Measurements from ENCODE around the gene ZBED2. TPM values are rescaled to one million over a fixed set of nuclear protein-coding genes. Genes with fewer than 3 reads are reported as not detected.

Gene ZBED2
- total and polyA plus RNA-seq, 11 donors, result 0.12 to 0.93 (median 0.56) TPM; not detected in 8

- no peak overlapping the region for H3K27ac ChIP-seq
- no peak for TF ChIP-seq CTCF (IDR thresholded peaks at IDR 0.05)
- TF ChIP-seq POLR2A (IDR thresholded peaks at IDR 0.05), result no peak
- intact Hi-C loops (cut with DNase I), result no loop called here
- no peak overlapping the region for H3K4me3 ChIP-seq
- peaks cover 0 to 25% (median 3%) of the 10 kb centered on the region in 12 donors for H3K9me3 ChIP-seq
- no peaks in the 10 kb centered on the region for H3K36me3 ChIP-seq
- no peaks in the 10 kb centered on the region for H3K27me3 ChIP-seq
- DNase-seq (no peak), ATAC-seq (no peak)
- WGBS, 4 donors, result 61 to 79% (median 70%) methylated on average over 2 of the region's 2 CpGs
- H3K4me1 ChIP-seq, result no peaks in the 10 kb centered on the region
Measured at GRCh38 chr3:111627092-111627491, 31.9 kb upstream of the ZBED2 start.

GRCh38 chr3:111621535-111621934, 26.4 kb upstream of the ZBED2 start:
- H3K9me3 ChIP-seq, result no peaks in the 10 kb centered on the region

GRCh38 chr3:111619833-111620232, 24.7 kb upstream of the ZBED2 start:
- WGBS, 4 donors, result 76 to 82% (median 77%) methylated on average over 3 of the region's 3 CpGs
- Histone ChIP-seq H3K4me3 (no peak overlapping the region), H3K4me1 (peaks cover 0 to 8% (median 0%) of the 10 kb centered on the region in 12 donors), H3K9me3 (no peaks in the 10 kb centered on the region), H3K27me3 (no peaks in the 10 kb centered on the region), H3K27ac (no peak overlapping the region), H3K36me3 (no peaks in the 10 kb centered on the region)
- intact Hi-C loops (cut with DNase I), result no loop called here
- ATAC-seq (no peak), DNase-seq (no peak)
- TF ChIP-seq CTCF (IDR thresholded peaks at IDR 0.05) (no peak), POLR2A (IDR thresholded peaks at IDR 0.05) (no peak)

More at GRCh38 chr3:111621535-111621934, 26.4 kb upstream of the ZBED2 start:
- TF ChIP-seq CTCF (IDR thresholded peaks at IDR 0.05) (peak in 5 of 12 donors; percentile 9 to 19 (median 14)), POLR2A (IDR thresholded peaks at IDR 0.05) (no peak)
- Histone ChIP-seq H3K4me3 (no peak overlapping the region), H3K4me1 (no peaks in the 10 kb centered on the region), H3K27me3 (no peaks in the 10 kb centered on the region), H3K36me3 (no peaks in the 10 kb centered on the region), H3K27ac (no peak overlapping the region)
- ATAC-seq, result no peak
- DNase-seq, result no peak
- intact Hi-C loops (cut with DNase I), result no loop called here
- WGBS, 4 donors, result 40 to 49% (median 44%) methylated on average over 5 of the region's 5 CpGs

- no peak overlapping the region for H3K4me3 ChIP-seq
- ATAC-seq, result no peak
- no peaks in the 10 kb centered on the region for H3K27me3 ChIP-seq
- intact Hi-C loops (cut with DNase I), result no loop called here
- H3K27ac ChIP-seq, result no peak overlapping the region
- no peaks in the 10 kb centered on the region for H3K36me3 ChIP-seq
- TF ChIP-seq CTCF (IDR thresholded peaks at IDR 0.05) (no peak), POLR2A (IDR thresholded peaks at IDR 0.05) (no peak)
- no peak for DNase-seq
- peaks cover 0 to 8% (median 0%) of the 10 kb centered on the region in 12 donors for H3K4me1 ChIP-seq
- no peaks in the 10 kb centered on the region for H3K9me3 ChIP-seq
Measured at GRCh38 chr3:111618945-111619344, 23.8 kb upstream of the ZBED2 start.

All from heart left ventricle (tissue), 16 donors.